ENCODE measurements around the gene HIPK2.

HIPK2 gene

GRCh38 chr7:139713526-139714162, 64.2 kb downstream of the HIPK2 start:
- no peaks in the 10 kb centered on the region for H3K27me3 ChIP-seq (ENCODE audit: insufficient read depth, low read length, poor library complexity, severe bottlenecking)
- no peaks in the 10 kb centered on the region for H3F3A ChIP-seq (ENCODE audit: low read depth)
- H3K36me3 ChIP-seq (ENCODE audit: insufficient read depth, low read length), result peaks cover 55% of the 10 kb centered on the region
- no peaks in the 10 kb centered on the region for H3K79me2 ChIP-seq (ENCODE audit: insufficient read depth, low read length)
- H4K20me1 ChIP-seq (ENCODE audit: insufficient read depth, low read length, poor library complexity, severe bottlenecking), result no peaks in the 10 kb centered on the region
- H3K9me2 ChIP-seq (replicated peaks; ENCODE audit: low read depth, low read length), result no peaks in the 10 kb centered on the region
- H3K9ac ChIP-seq (ENCODE audit: low read depth, low read length, poor library complexity, severe bottlenecking), result no peak overlapping the region
- H2AFZ ChIP-seq (ENCODE audit: low read length), result no peak overlapping the region
- no peaks in the 10 kb centered on the region for H3K9me3 ChIP-seq (ENCODE audit: insufficient read depth, low read depth, low read length)
- H3K4me2 ChIP-seq (ENCODE audit: low read depth, low read length, poor library complexity, severe bottlenecking), result no peak overlapping the region
- TF ChIP-seq EZH2phosphoT487 (IDR thresholded peaks at IDR 0.05; ENCODE audit: borderline replicate concordance), result no peak
- TF ChIP-seq, protein P1, sequence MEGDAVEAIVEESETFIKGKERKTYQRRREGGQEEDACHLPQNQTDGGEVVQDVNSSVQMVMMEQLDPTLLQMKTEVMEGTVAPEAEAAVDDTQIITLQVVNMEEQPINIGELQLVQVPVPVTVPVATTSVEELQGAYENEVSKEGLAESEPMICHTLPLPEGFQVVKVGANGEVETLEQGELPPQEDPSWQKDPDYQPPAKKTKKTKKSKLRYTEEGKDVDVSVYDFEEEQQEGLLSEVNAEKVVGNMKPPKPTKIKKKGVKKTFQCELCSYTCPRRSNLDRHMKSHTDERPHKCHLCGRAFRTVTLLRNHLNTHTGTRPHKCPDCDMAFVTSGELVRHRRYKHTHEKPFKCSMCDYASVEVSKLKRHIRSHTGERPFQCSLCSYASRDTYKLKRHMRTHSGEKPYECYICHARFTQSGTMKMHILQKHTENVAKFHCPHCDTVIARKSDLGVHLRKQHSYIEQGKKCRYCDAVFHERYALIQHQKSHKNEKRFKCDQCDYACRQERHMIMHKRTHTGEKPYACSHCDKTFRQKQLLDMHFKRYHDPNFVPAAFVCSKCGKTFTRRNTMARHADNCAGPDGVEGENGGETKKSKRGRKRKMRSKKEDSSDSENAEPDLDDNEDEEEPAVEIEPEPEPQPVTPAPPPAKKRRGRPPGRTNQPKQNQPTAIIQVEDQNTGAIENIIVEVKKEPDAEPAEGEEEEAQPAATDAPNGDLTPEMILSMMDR (conservative IDR thresholded peaks at IDR 0.05; ENCODE audit: low read length), result no peak
- H3K4me1 ChIP-seq (ENCODE audit: insufficient read depth, low read length, poor library complexity, severe bottlenecking), result peaks cover 3% of the 10 kb centered on the region
- H3K4me3 ChIP-seq (ENCODE audit: low read length, poor library complexity, severe bottlenecking), result no peak overlapping the region

GRCh38 chr7:139713061-139713460, 64.7 kb downstream of the HIPK2 start:
- no peaks in the 10 kb centered on the region for H3K79me2 ChIP-seq (ENCODE audit: insufficient read depth, low read length)
- TF ChIP-seq EZH2phosphoT487 (IDR thresholded peaks at IDR 0.05; ENCODE audit: borderline replicate concordance), result no peak
- TF ChIP-seq, protein P1 (conservative IDR thresholded peaks at IDR 0.05; ENCODE audit: low read length), result no peak
- H3K4me1 ChIP-seq (ENCODE audit: insufficient read depth, low read length, poor library complexity, severe bottlenecking), result no peaks in the 10 kb centered on the region
- no peak overlapping the region for H3K9ac ChIP-seq (ENCODE audit: low read depth, low read length, poor library complexity, severe bottlenecking)
- no peaks in the 10 kb centered on the region for H4K20me1 ChIP-seq (ENCODE audit: insufficient read depth, low read length, poor library complexity, severe bottlenecking)
- H3K9me3 ChIP-seq (ENCODE audit: insufficient read depth, low read depth, low read length), result no peaks in the 10 kb centered on the region
- H2AFZ ChIP-seq (ENCODE audit: low read length), result no peak overlapping the region
- no peak overlapping the region for H3K4me3 ChIP-seq (ENCODE audit: low read length, poor library complexity, severe bottlenecking)
- H3K9me2 ChIP-seq (replicated peaks; ENCODE audit: low read depth, low read length), result no peaks in the 10 kb centered on the region
- H3F3A ChIP-seq (ENCODE audit: low read depth), result no peaks in the 10 kb centered on the region
- no peak overlapping the region for H3K4me2 ChIP-seq (ENCODE audit: low read depth, low read length, poor library complexity, severe bottlenecking)
- H3K36me3 ChIP-seq (ENCODE audit: insufficient read depth, low read length), result peaks cover 58% of the 10 kb centered on the region
- no peaks in the 10 kb centered on the region for H3K27me3 ChIP-seq (ENCODE audit: insufficient read depth, low read length, poor library complexity, severe bottlenecking)

DNA sequence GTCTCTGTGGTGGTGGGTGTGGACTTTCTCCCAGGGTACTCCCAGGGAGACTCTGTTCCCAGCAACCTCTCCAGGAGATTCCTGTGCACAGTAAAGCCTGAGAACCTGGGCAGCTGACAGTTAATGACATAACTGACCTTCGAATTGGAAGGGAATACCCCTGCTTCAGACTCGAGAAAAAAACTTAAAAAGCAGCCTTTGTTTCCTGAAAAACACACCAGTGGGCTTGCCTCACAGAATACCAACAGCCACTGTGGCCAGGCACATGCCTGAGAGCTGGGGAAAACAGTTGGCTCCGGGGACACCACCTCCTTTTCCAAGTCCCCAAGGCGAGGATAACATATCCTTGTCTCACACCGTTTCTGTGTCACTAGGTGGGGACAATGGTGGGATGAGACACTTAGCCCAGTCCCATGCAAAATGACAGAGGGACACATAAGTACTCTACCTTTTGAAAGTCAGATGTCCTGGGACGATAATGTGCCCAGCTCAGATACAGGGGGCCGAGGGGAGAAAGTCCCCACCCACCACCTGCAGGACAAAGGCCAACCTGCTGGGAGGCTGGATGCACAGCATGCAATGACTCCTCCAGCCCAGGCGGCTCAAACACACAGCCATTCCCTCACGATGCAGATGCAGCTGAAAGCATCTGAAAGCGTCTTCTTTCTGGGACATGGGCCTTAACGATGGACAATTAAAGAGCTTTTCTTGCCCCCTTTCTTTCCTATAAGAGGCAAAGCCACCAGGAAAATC, 65.6 kb downstream of the HIPK2 start:
- H3F3A ChIP-seq (ENCODE audit: low read depth), result no peaks in the 10 kb centered on the region
- no peak for TF ChIP-seq EZH2phosphoT487 (IDR thresholded peaks at IDR 0.05; ENCODE audit: borderline replicate concordance)
- TF ChIP-seq, protein P1 (conservative IDR thresholded peaks at IDR 0.05; ENCODE audit: low read length), result no peak
- H3K9me2 ChIP-seq (replicated peaks; ENCODE audit: low read depth, low read length), result no peaks in the 10 kb centered on the region
- no peak overlapping the region for H3K4me3 ChIP-seq (ENCODE audit: low read length, poor library complexity, severe bottlenecking)
- no peak overlapping the region for H3K9ac ChIP-seq (ENCODE audit: low read depth, low read length, poor library complexity, severe bottlenecking)
- H3K79me2 ChIP-seq (ENCODE audit: insufficient read depth, low read length), result no peaks in the 10 kb centered on the region
- H3K4me1 ChIP-seq (ENCODE audit: insufficient read depth, low read length, poor library complexity, severe bottlenecking), result no peaks in the 10 kb centered on the region
- peaks cover 58% of the 10 kb centered on the region for H3K36me3 ChIP-seq (ENCODE audit: insufficient read depth, low read length)
- H3K27me3 ChIP-seq (ENCODE audit: insufficient read depth, low read length, poor library complexity, severe bottlenecking), result no peaks in the 10 kb centered on the region
- no peak overlapping the region for H3K4me2 ChIP-seq (ENCODE audit: low read depth, low read length, poor library complexity, severe bottlenecking)
- H3K9me3 ChIP-seq (ENCODE audit: insufficient read depth, low read depth, low read length), result no peaks in the 10 kb centered on the region
- H2AFZ ChIP-seq (ENCODE audit: low read length), result no peak overlapping the region
- no peaks in the 10 kb centered on the region for H4K20me1 ChIP-seq (ENCODE audit: insufficient read depth, low read length, poor library complexity, severe bottlenecking)
